AG04450 (cell line): ENCODE results near the gene SMARCD3. TPM values are rescaled to one million over a fixed set of nuclear protein-coding genes. Genes with fewer than 3 reads are reported as not detected.

Experiments
- CTCF ChIA-PET: fragments of 300-600, 350-600 bp; formaldehyde crosslinking; extraction: SDS; loops from one replicate; lab custom pipeline; 2022; ENCODE audit warnings: antibody characterized with exemption, inconsistent platforms; lab: Charles Lee
- POLR2A ChIA-PET: fragments of 350-600 bp; formaldehyde crosslinking; extraction: SDS; loops from one replicate; lab custom pipeline; 2021; ENCODE audit warnings: antibody characterized with exemption, inconsistent platforms; lab: Yijun Ruan, JAX
- DNase-seq: peaks from one replicate; pipeline ENCODE4 v3.0.0-alpha.2; 2011; ENCODE audit warnings: low read depth, low spot score
- H3K27ac ChIP-seq: one replicate; pipeline ENCODE4 v1.5.1; 2012; ENCODE audit warnings: low read depth, low read length, control low read depth
- H3K27me3 ChIP-seq: one replicate; pipeline ENCODE4 v1.6.0; 2012; ENCODE audit warnings: low read length; ENCODE audit not compliant: control insufficient read depth, insufficient read depth
- H3K4me3 ChIP-seq: 2 replicates; pipeline ENCODE4 v1.5.1; 2011; ENCODE audit warnings: mild to moderate bottlenecking, low read depth, low read length, control low read depth
- H3K9me3 ChIP-seq: 2 replicates; pipeline ENCODE4 v1.5.1; 2012; ENCODE audit warnings: low read length; ENCODE audit not compliant: control insufficient read depth, insufficient read depth
- CTCF ChIP-seq: IDR thresholded peaks from 2 replicates; pipeline ENCODE4 v1.5.1; 2011; ENCODE audit warnings: low read depth, low read length, control low read depth, inconsistent platforms
- polyA plus RNA-seq: library from polyadenylated mRNA; depleted of rRNA; stranded (reverse); fragments of >200 nt; gene quantifications from 2 replicates; pipeline ENCODE4 v1.2.3, GENCODE V29; 2011

SMARCD3 gene
- polyA plus RNA-seq, 1 experiment: 39.2 TPM

GRCh38 chr7:151257990-151258389, 9.5 kb upstream of the SMARCD3 start:
- POLR2A ChIA-PET: no interaction called here
- CTCF ChIA-PET: interaction anchor here (3.0 kb wide), 1 partner anchor 13 kb away, joined by 16 read pairs; no protein-coding TSS in a partner anchor
- TF ChIP-seq CTCF: no peak
- no peaks in the 10 kb centered on the region for H3K9me3 ChIP-seq
- H3K27ac ChIP-seq: no peak overlapping the region
- H3K4me3 ChIP-seq: no peak overlapping the region
- no peak for DNase-seq
- H3K27me3 ChIP-seq: peaks cover 52% of the 10 kb centered on the region

GRCh38 chr7:151256410-151257045, 8.0 kb upstream of the SMARCD3 start:
- Histone ChIP-seq H3K9me3 (no peaks in the 10 kb centered on the region; the same call in 1 of the 2 replicates), H3K4me3 (no peak overlapping the region), H3K27ac (no peak overlapping the region), H3K27me3 (peaks cover 39% of the 10 kb centered on the region)
- ChIA-PET POLR2A (no interaction called here), CTCF (interaction anchor here (1.2 to 3.0 kb wide), 2 partner anchors 12 to 54 kb away, joined by 4 to 16 read pairs; no protein-coding TSS in a partner anchor)
- DNase-seq: no peak
- TF ChIP-seq CTCF: no peak

GRCh38 chr7:151255390-151255789, 6.9 kb upstream of the SMARCD3 start:
- POLR2A ChIA-PET: no interaction called here
- H3K27ac ChIP-seq: no peak overlapping the region
- no peak for TF ChIP-seq CTCF
- DNase-seq: no peak
- CTCF ChIA-PET: interaction anchor here (1.1 to 3.0 kb wide), 2 partner anchors 11 to 13 kb away, joined by 3 to 16 read pairs; no protein-coding TSS in a partner anchor
- peaks cover 28% of the 10 kb centered on the region for H3K27me3 ChIP-seq
- no peak overlapping the region for H3K4me3 ChIP-seq
- no peaks in the 10 kb centered on the region; the same call in 1 of the 2 replicates for H3K9me3 ChIP-seq

- no peaks in the 10 kb centered on the region; the same call in 1 of the 2 replicates for H3K9me3 ChIP-seq
- DNase-seq: no peak
- no peak overlapping the region for H3K27ac ChIP-seq
- ChIA-PET CTCF (interaction anchor here (1.1 to 3.0 kb wide), 2 partner anchors 10 to 12 kb away, joined by 3 to 16 read pairs; no protein-coding TSS in a partner anchor), POLR2A (no interaction called here)
- H3K4me3 ChIP-seq: no peak overlapping the region
- no peak for TF ChIP-seq CTCF
- H3K27me3 ChIP-seq: peaks cover 24% of the 10 kb centered on the region
Observed at GRCh38 chr7:151254851-151255250, 6.4 kb upstream of the SMARCD3 start.

- Histone ChIP-seq H3K27ac (no peak overlapping the region), H3K4me3 (no peak overlapping the region), H3K27me3 (peaks cover 19% of the 10 kb centered on the region), H3K9me3 (no peaks in the 10 kb centered on the region; the same call in 1 of the 2 replicates)
- no peak for DNase-seq
- TF ChIP-seq CTCF: no peak
- ChIA-PET CTCF (interaction anchor here (1.1 kb wide), 1 partner anchor 12 kb away, joined by 3 read pairs; no protein-coding TSS in a partner anchor), POLR2A (no interaction called here)
Observed at GRCh38 chr7:151254316-151254715, 5.8 kb upstream of the SMARCD3 start.
